NCI-H524 (cell line): ENCODE measurements around the gene MAD1L1.
"Not testable (repeated sequence)": the region's sequence is repeated elsewhere in the genome, so short reads cannot be mapped to it uniquely, and the experiment has no call there.

ENCODE experiments used
- DNase-seq, 2 experiments: peaks; one replicate each; lab custom pipeline; 2025; lab: John Stamatoyannopoulos, UW

MAD1L1 gene

GRCh38 chr7:2002561-2003450 is 229.9 kb downstream of the MAD1L1 start:
- no peak for DNase-seq

GRCh38 chr7:2001601-2002442 is 230.9 kb downstream of the MAD1L1 start:
- DNase-seq, result peak in 1 of 2 experiments; percentile 23

- no peak for DNase-seq
Observed at GRCh38 chr7:2000746-2001321, 231.9 kb downstream of the MAD1L1 start.

GRCh38 chr7:2000153-2000687 is 232.5 kb downstream of the MAD1L1 start:
- no peak for DNase-seq

- no peak for DNase-seq
Observed at GRCh38 chr7:1999278-1999984, 233.3 kb downstream of the MAD1L1 start.

- no peak for DNase-seq
Observed at GRCh38 chr7:1998146-1998545, 234.6 kb downstream of the MAD1L1 start.

- no peak for DNase-seq
Observed at GRCh38 chr7:1997537-1998076, 235.1 kb downstream of the MAD1L1 start.

- no peak for DNase-seq
Observed at GRCh38 chr7:1996816-1997215, 235.9 kb downstream of the MAD1L1 start.

- DNase-seq, result not testable (repeated sequence)
Observed at GRCh38 chr7:1995911-1996420, 236.8 kb downstream of the MAD1L1 start.

GRCh38 chr7:1995426-1995825 is 237.3 kb downstream of the MAD1L1 start:
- DNase-seq, result no peak

- peak; percentile 79 to 82 for DNase-seq
Observed at GRCh38 chr7:1994931-1995330, 237.8 kb downstream of the MAD1L1 start.

GRCh38 chr7:1993776-1994740 is 238.7 kb downstream of the MAD1L1 start:
- peak in 1 of 2 experiments; percentile 11 for DNase-seq

GRCh38 chr7:1993031-1993695 is 239.6 kb downstream of the MAD1L1 start:
- DNase-seq, result no peak

GRCh38 chr7:1992554-1992953 is 240.2 kb downstream of the MAD1L1 start:
- DNase-seq, result no peak

GRCh38 chr7:1990001-1990670 is 242.6 kb downstream of the MAD1L1 start:
- DNase-seq, result no peak

- DNase-seq, result no peak
Observed at GRCh38 chr7:1989049-1989860, 243.5 kb downstream of the MAD1L1 start.

GRCh38 chr7:1988533-1988930 is 244.2 kb downstream of the MAD1L1 start:
- no peak for DNase-seq
